ENCODE results near the gene ZWILCH. TPM values are rescaled to one million over a fixed set of nuclear protein-coding genes. Genes with fewer than 3 reads are reported as not detected.
"Not testable (repeated sequence)": the region's sequence is repeated elsewhere in the genome, so short reads cannot be mapped to it uniquely, and the experiment has no call there.

Gene ZWILCH
- total and polyA plus RNA-seq, 8 donors = 1.2 to 4.3 (median 3.1) TPM

GRCh38 chr15:66588537-66588936, 83.4 kb downstream of the ZWILCH start:
- H3K36me3 ChIP-seq = no peaks in the 10 kb centered on the region
- FAIRE-seq (no peak), DNase-seq (no peak), ATAC-seq (no peak)
- WGBS, 2 donors = 68 to 71% methylated on average over 5 of the region's 5 CpGs
- H3K4me1 ChIP-seq = no peaks in the 10 kb centered on the region
- no peaks in the 10 kb centered on the region for H3K9me3 ChIP-seq
- no peaks in the 10 kb centered on the region for H3K27me3 ChIP-seq
- H3K4me3 ChIP-seq = no peak overlapping the region
- intact Hi-C loops (cut with DNase I) = no loop called here
- H3K27ac ChIP-seq = no peak overlapping the region
- TF ChIP-seq CTCF (IDR thresholded peaks at IDR 0.05) = no peak

- no peak for FAIRE-seq
Observed at GRCh38 chr15:66588971-66589370, 83.8 kb downstream of the ZWILCH start.

GRCh38 chr15:66589429-66589828, 84.3 kb downstream of the ZWILCH start:
- H3K36me3 ChIP-seq; intact Hi-C loops (cut with DNase I); FAIRE-seq; H3K9me3 ChIP-seq; ATAC-seq; H3K27me3 ChIP-seq; H3K4me1 ChIP-seq; H3K27ac ChIP-seq; DNase-seq; H3K4me3 ChIP-seq: not testable (repeated sequence)
- 88 to 91% methylated on average over 6 of the region's 6 CpGs for WGBS, 2 donors

More at GRCh38 chr15:66588971-66589370, 83.8 kb downstream of the ZWILCH start:
- ATAC-seq = no peak
- Histone ChIP-seq H3K4me1 (no peaks in the 10 kb centered on the region), H3K27me3 (no peaks in the 10 kb centered on the region), H3K9me3 (no peaks in the 10 kb centered on the region), H3K27ac (no peak overlapping the region), H3K4me3 (no peak overlapping the region), H3K36me3 (no peaks in the 10 kb centered on the region)
- TF ChIP-seq CTCF (IDR thresholded peaks at IDR 0.05) = no peak
- 80 to 86% methylated on average over 8 of the region's 8 CpGs for WGBS, 2 donors
- no peak for DNase-seq
- intact Hi-C loops (cut with DNase I) = no loop called here

GRCh38 chr15:66590435-66590834, 85.3 kb downstream of the ZWILCH start:
- no peaks in the 10 kb centered on the region for H3K27me3 ChIP-seq
- no peaks in the 10 kb centered on the region for H3K36me3 ChIP-seq
- ATAC-seq (no peak), FAIRE-seq (no peak), DNase-seq (no peak)
- H3K9me3 ChIP-seq = no peaks in the 10 kb centered on the region
- 59 to 70% methylated on average over 2 of the region's 2 CpGs for WGBS, 2 donors
- no peaks in the 10 kb centered on the region for H3K4me1 ChIP-seq
- H3K4me3 ChIP-seq = no peak overlapping the region
- intact Hi-C loops (cut with DNase I) = no loop called here
- no peak overlapping the region for H3K27ac ChIP-seq
- TF ChIP-seq CTCF (IDR thresholded peaks at IDR 0.05) = no peak

GRCh38 chr15:66591322-66591862, 86.3 kb downstream of the ZWILCH start:
- intact Hi-C loops (cut with DNase I) = no loop called here

More at GRCh38 chr15:66591322-66591862, 86.3 kb downstream of the ZWILCH start:
- H3K4me1 ChIP-seq = no peaks in the 10 kb centered on the region
- ATAC-seq (no peak), DNase-seq (no peak), FAIRE-seq (no peak)
- H3K27ac ChIP-seq = no peak overlapping the region
- H3K36me3 ChIP-seq = no peaks in the 10 kb centered on the region
- no peaks in the 10 kb centered on the region for H3K9me3 ChIP-seq
- WGBS, 2 donors = 77 to 78% methylated on average over 4 of the region's 4 CpGs
- no peak for TF ChIP-seq CTCF (IDR thresholded peaks at IDR 0.05)
- H3K4me3 ChIP-seq = no peak overlapping the region
- no peaks in the 10 kb centered on the region for H3K27me3 ChIP-seq
